BE2C (cell line): Measurements from ENCODE around the gene EBP.
"Not testable (repeated sequence)": the region's sequence is repeated elsewhere in the genome, so short reads cannot be mapped to it uniquely, and the experiment has no call there.

ENCODE experiments used
- DNase-seq: peaks from one replicate; pipeline ENCODE4 v3.0.0-alpha.2; 2020
- H3K27me3 ChIP-seq: fragments of 250-450 bp; sonication (Bioruptor Pico); 2 replicates; pipeline ENCODE4 v1.5.1; 2020; ENCODE audit warnings: mild to moderate bottlenecking
- H3K36me3 ChIP-seq: fragments of 250-450 bp; sonication (Bioruptor Pico); 2 replicates; pipeline ENCODE4 v1.5.1; 2020; ENCODE audit warnings: mild to moderate bottlenecking
- H3K4me1 ChIP-seq: fragments of 250-450 bp; sonication (Bioruptor Pico); 2 replicates; pipeline ENCODE4 v1.5.1; 2020
- H3K4me3 ChIP-seq: 2 replicates; pipeline ENCODE4 v1.5.1; 2011; ENCODE audit warnings: low read depth, low read length
- H3K9me3 ChIP-seq: fragments of 250-450 bp; sonication (Bioruptor Pico); 2 replicates; pipeline ENCODE4 v1.5.1; 2020
- TF ChIP-seq, protein P1 (sequence below): IDR thresholded peaks from 2 replicates; pipeline ENCODE4 v1.5.1; 2012; ENCODE audit warnings: mild to moderate bottlenecking, low read depth, low read length

EBP gene

GRCh38 chrX:48548871-48549270 lies 27.3 kb downstream of the EBP start:
- DNase-seq: no peak
- H3K4me1 ChIP-seq: no peaks in the 10 kb centered on the region
- H3K4me3 ChIP-seq: no peak overlapping the region
- H3K27me3 ChIP-seq: no peaks in the 10 kb centered on the region
- TF ChIP-seq, protein P1, sequence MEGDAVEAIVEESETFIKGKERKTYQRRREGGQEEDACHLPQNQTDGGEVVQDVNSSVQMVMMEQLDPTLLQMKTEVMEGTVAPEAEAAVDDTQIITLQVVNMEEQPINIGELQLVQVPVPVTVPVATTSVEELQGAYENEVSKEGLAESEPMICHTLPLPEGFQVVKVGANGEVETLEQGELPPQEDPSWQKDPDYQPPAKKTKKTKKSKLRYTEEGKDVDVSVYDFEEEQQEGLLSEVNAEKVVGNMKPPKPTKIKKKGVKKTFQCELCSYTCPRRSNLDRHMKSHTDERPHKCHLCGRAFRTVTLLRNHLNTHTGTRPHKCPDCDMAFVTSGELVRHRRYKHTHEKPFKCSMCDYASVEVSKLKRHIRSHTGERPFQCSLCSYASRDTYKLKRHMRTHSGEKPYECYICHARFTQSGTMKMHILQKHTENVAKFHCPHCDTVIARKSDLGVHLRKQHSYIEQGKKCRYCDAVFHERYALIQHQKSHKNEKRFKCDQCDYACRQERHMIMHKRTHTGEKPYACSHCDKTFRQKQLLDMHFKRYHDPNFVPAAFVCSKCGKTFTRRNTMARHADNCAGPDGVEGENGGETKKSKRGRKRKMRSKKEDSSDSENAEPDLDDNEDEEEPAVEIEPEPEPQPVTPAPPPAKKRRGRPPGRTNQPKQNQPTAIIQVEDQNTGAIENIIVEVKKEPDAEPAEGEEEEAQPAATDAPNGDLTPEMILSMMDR: no peak
- H3K36me3 ChIP-seq: no peaks in the 10 kb centered on the region
- no peaks in the 10 kb centered on the region for H3K9me3 ChIP-seq

DNA sequence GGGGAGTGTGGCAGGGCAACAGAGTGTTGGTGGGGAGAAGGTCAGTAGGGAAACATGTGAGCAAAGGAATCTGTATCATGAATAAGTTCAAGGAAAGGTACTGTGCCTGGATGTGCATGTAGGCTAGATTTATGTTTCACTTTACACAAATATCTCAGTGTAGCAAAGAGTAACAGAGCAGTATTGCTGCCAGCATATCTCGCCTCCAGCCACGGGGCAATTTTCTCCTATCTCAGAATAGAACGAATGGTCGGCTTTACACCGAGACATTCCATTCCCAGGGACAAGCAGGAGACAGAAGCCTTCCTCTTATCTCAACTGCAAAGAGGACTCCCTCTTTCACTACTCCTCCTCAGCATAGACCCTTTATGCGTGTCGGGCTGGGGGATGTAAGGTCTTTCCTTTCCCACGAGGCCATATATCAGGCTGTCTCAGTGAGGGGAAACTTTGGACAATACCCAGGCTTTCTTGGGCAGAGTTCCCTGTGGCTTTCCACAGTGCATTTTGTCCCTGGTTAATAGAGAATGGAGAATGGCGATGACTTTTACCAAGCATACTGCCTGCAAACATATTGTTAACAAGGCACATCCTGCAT lies 34.2 kb downstream of the EBP start:
- H3K9me3 ChIP-seq, H3K27me3 ChIP-seq, DNase-seq, H3K4me3 ChIP-seq, H3K36me3 ChIP-seq, H3K4me1 ChIP-seq: not testable (repeated sequence)

- no peak for DNase-seq
- Histone ChIP-seq H3K9me3 (no peaks in the 10 kb centered on the region), H3K36me3 (peaks cover 4% of the 10 kb centered on the region; the same call in 1 of the 2 replicates), H3K4me3 (no peak overlapping the region), H3K4me1 (no peaks in the 10 kb centered on the region), H3K27me3 (no peaks in the 10 kb centered on the region)
- TF ChIP-seq, protein P1: no peak
Observed at GRCh38 chrX:48558271-48558670, 36.7 kb downstream of the EBP start.

DNA sequence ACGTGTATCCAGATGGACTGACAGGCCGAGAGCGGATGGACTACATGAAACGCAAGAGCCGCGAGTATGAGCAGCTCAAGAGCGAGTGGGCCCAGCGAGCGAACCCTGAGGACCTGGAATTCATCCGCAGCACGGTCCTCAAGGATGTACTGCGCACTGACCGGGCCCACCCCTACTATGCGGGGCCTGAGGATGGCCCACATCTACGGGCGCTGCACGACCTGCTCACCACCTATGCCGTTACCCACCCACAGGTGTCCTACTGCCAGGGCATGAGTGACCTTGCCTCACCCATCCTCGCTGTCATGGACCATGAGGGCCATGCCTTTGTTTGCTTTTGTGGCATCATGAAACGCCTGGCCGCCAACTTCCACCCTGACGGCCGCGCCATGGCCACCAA lies 38.0 kb downstream of the EBP start:
- no peak for DNase-seq
- Histone ChIP-seq H3K9me3 (no peaks in the 10 kb centered on the region), H3K4me1 (no peaks in the 10 kb centered on the region), H3K4me3 (no peak overlapping the region), H3K36me3 (peaks cover 4% of the 10 kb centered on the region; the same call in 1 of the 2 replicates), H3K27me3 (no peaks in the 10 kb centered on the region)
- TF ChIP-seq, protein P1: no peak

- Histone ChIP-seq H3K4me1 (no peaks in the 10 kb centered on the region), H3K27me3 (no peaks in the 10 kb centered on the region), H3K9me3 (no peaks in the 10 kb centered on the region), H3K4me3 (no peak overlapping the region), H3K36me3 (peaks cover 4% of the 10 kb centered on the region; the same call in 1 of the 2 replicates)
- TF ChIP-seq, protein P1: no peak
- DNase-seq: no peak
Observed at GRCh38 chrX:48560056-48560455, 38.4 kb downstream of the EBP start.

- Histone ChIP-seq H3K4me1 (no peaks in the 10 kb centered on the region), H3K36me3 (peaks cover 4% of the 10 kb centered on the region; the same call in 1 of the 2 replicates), H3K9me3 (no peaks in the 10 kb centered on the region), H3K4me3 (no peak overlapping the region), H3K27me3 (no peaks in the 10 kb centered on the region)
- TF ChIP-seq, protein P1: no peak
- no peak for DNase-seq
Observed at GRCh38 chrX:48560681-48561080, 39.1 kb downstream of the EBP start.
